Nephron progenitor cell (in vitro differentiated cells): ENCODE measurements around the gene FGD2.

Source experiments
- DNase-seq: peaks from one replicate; pipeline ENCODE4 v3.0.0; 2021
- H3K27ac Mint-ChIP-seq: 2 replicates; pipeline ENCODE4 v1.8.0; 2021; ENCODE audit warnings: mild to moderate bottlenecking, moderate library complexity, mixed read lengths
- H3K27me3 Mint-ChIP-seq: 2 replicates; pipeline ENCODE4 v1.8.0; 2021; ENCODE audit warnings: mild to moderate bottlenecking, low read depth, mixed read lengths; ENCODE audit not compliant: poor library complexity
- H3K36me3 Mint-ChIP-seq: 2 replicates; pipeline ENCODE4 v1.8.0; 2021; ENCODE audit warnings: low read depth, mixed read lengths
- H3K4me1 Mint-ChIP-seq: 2 replicates; pipeline ENCODE4 v1.8.0; 2021; ENCODE audit warnings: mixed read lengths
- H3K4me3 Mint-ChIP-seq: 2 replicates; pipeline ENCODE4 v1.8.0; 2021; ENCODE audit warnings: mild to moderate bottlenecking, moderate library complexity, mixed read lengths
- H3K9me3 Mint-ChIP-seq: 2 replicates; pipeline ENCODE4 v1.8.0; 2021; ENCODE audit warnings: mild to moderate bottlenecking, moderate library complexity, mixed read lengths
- CTCF ChIP-seq: fragments of 200-600 bp; sonication (generic); IDR thresholded peaks from 2 replicates; pipeline ENCODE4 v1.5.0; 2021; ENCODE audit warnings: antibody characterized with exemption

Gene FGD2

GRCh38 chr6:36964908-36965307 lies 40.5 kb upstream of the FGD2 start:
- no peaks in the 10 kb centered on the region for H3K9me3 Mint-ChIP-seq
- H3K27ac Mint-ChIP-seq: peak overlapping the region; percentile 77
- DNase-seq: no peak
- no peak for TF ChIP-seq CTCF
- peaks cover 3% of the 10 kb centered on the region for H3K27me3 Mint-ChIP-seq
- peaks cover 27% of the 10 kb centered on the region for H3K4me1 Mint-ChIP-seq
- peaks cover 29% of the 10 kb centered on the region for H3K36me3 Mint-ChIP-seq
- no peak overlapping the region for H3K4me3 Mint-ChIP-seq

- no peak for DNase-seq
- Mint-ChIP-seq H3K27ac (peak overlapping the region; percentile 51), H3K9me3 (no peaks in the 10 kb centered on the region), H3K27me3 (peaks cover 3% of the 10 kb centered on the region), H3K4me3 (no peak overlapping the region), H3K4me1 (peaks cover 33% of the 10 kb centered on the region), H3K36me3 (peaks cover 36% of the 10 kb centered on the region)
- no peak for TF ChIP-seq CTCF
Observed at GRCh38 chr6:36967301-36967700, 38.2 kb upstream of the FGD2 start.

- H3K27me3 Mint-ChIP-seq: peaks cover 3% of the 10 kb centered on the region
- H3K27ac Mint-ChIP-seq: peak overlapping the region; percentile 77
- H3K4me3 Mint-ChIP-seq: no peak overlapping the region
- DNase-seq: no peak
- peaks cover 40% of the 10 kb centered on the region for H3K36me3 Mint-ChIP-seq
- peaks cover 35% of the 10 kb centered on the region for H3K4me1 Mint-ChIP-seq
- no peaks in the 10 kb centered on the region for H3K9me3 Mint-ChIP-seq
- no peak for TF ChIP-seq CTCF
Observed at GRCh38 chr6:36967757-36968156, 37.7 kb upstream of the FGD2 start.

- Mint-ChIP-seq H3K27ac (peak overlapping the region; percentile 77), H3K9me3 (no peaks in the 10 kb centered on the region), H3K4me1 (peaks cover 33% of the 10 kb centered on the region), H3K36me3 (peaks cover 45% of the 10 kb centered on the region), H3K27me3 (peaks cover 3% of the 10 kb centered on the region), H3K4me3 (no peak overlapping the region)
- DNase-seq: no peak
- no peak for TF ChIP-seq CTCF
Observed at GRCh38 chr6:36968266-36968977, 37.0 kb upstream of the FGD2 start.

- H3K27ac Mint-ChIP-seq: no peak overlapping the region
- TF ChIP-seq CTCF: no peak
- peaks cover 31% of the 10 kb centered on the region for H3K4me1 Mint-ChIP-seq
- H3K27me3 Mint-ChIP-seq: peaks cover 3% of the 10 kb centered on the region
- no peak for DNase-seq
- no peaks in the 10 kb centered on the region for H3K9me3 Mint-ChIP-seq
- H3K4me3 Mint-ChIP-seq: no peak overlapping the region
- peaks cover 45% of the 10 kb centered on the region for H3K36me3 Mint-ChIP-seq
Observed at GRCh38 chr6:36969240-36969691, 36.2 kb upstream of the FGD2 start.
